ENCODE data around the gene TSNAX. TPM values are rescaled to one million over a fixed set of nuclear protein-coding genes. Genes with fewer than 3 reads are reported as not detected.

TSNAX gene
- total and polyA plus RNA-seq, 2 of the 4 experiments (the other 2 are of a cell fraction), result 19.6 to 60.6 TPM

DNA sequence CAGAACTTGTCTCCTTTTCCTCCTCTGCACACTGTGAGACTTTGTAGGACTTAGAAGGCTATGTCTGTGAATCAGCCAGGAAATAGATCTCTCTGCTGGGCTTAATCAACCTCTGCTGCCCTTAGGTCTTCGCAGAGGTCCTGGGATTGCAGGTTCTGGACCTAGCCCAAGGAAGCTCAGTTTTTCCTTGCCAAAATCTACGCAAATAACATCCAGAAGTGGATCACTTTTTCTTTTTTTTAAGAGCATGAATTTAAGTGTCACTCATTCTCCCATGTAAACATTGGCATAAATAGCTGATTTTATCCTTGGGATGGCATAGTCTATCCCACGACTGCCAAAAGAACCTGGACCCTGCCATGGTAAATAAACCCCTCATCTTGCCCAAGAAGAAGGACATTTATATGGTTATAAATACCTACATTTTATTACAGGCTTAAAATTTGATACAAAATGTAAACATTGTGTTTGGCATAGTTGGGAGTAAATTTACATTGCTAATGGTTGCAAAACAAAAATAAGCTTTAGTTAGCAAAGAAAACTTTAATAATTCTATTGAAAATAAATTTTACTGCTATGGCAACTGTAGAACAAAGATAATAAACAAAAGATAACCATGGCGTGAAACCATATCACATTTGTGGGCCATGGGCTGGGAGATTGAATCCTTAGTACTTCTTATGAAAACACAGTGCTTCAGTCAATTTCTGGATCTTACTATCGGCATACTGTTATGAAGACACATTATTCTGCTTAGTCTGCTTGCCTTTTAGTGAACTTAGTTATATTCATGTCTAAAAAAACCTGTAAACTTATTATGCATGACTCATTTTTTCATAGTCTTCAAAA lies 73.6 kb downstream of the TSNAX start:
- peaks cover 4% of the 10 kb centered on the region; the same call in 1 of the 2 replicates for H3K4me1 ChIP-seq (ENCODE audit: control insufficient read depth, insufficient read depth, low read length)

More for the DNA sequence above, 73.6 kb downstream of the TSNAX start:
- H3K18ac ChIP-seq (ENCODE audit: low read depth, low read length), result no peak overlapping the region
- no peak overlapping the region for H2BK20ac ChIP-seq (ENCODE audit: low read depth, low read length)
- H3K14ac ChIP-seq (replicated peaks; ENCODE audit: low read depth, low read length), result no peak overlapping the region
- H3K23ac ChIP-seq (ENCODE audit: low read depth, low read length), result 0 out of 2 replicates have a peak overlapping the region, but pooled peaks have one; percentile 50
- no peaks in the 10 kb centered on the region for H3K9me3 ChIP-seq (ENCODE audit: control insufficient read depth, insufficient read depth, low read length)
- intact Hi-C loops (cut with micrococcal nuclease), result loop anchor here (5.0 kb wide), 1 partner anchor 185 kb away; no protein-coding TSS in a partner anchor
- no peaks in the 10 kb centered on the region for H3K36me3 ChIP-seq (ENCODE audit: control insufficient read depth, insufficient read depth, low read length)
- peak; percentile 21 for DNase-seq
- no peak overlapping the region for H2AK9ac ChIP-seq (replicated peaks; ENCODE audit: low read depth, low read length, poor library complexity)
- no peak overlapping the region for H3K4ac ChIP-seq (ENCODE audit: low read depth, low read length)
- no peaks in the 10 kb centered on the region for H3K9me1 ChIP-seq (ENCODE audit: insufficient read depth, low read length)
- no peak for ATAC-seq (ENCODE audit: low read depth)
- no peak overlapping the region for H2AFZ ChIP-seq (replicated peaks; ENCODE audit: low read length, poor library complexity)
- H4K8ac ChIP-seq (ENCODE audit: low read depth in 2 of 2, low read length in 2 of 2), result no peak overlapping the region
- H4K91ac ChIP-seq (ENCODE audit: insufficient read depth, low read depth, low read length), result no peak overlapping the region
- peak overlapping the region; percentile 19; the same call in 1 of the 2 replicates for H2BK120ac ChIP-seq (ENCODE audit: low read depth, low read length)
- no peaks in the 10 kb centered on the region for H3K27me3 ChIP-seq (ENCODE audit: control insufficient read depth, insufficient read depth, low read length)
- dilution Hi-C loops (cut with HindIII; ENCODE audit: low sequenced_read_pairs, unreplicated experiment), result no loop called here
- no peak overlapping the region for H2AK5ac ChIP-seq (ENCODE audit: low read depth, low read length)
- H3K27ac ChIP-seq (ENCODE audit: insufficient read depth, low read length), result no peak overlapping the region
- no peak overlapping the region for H3K4me3 ChIP-seq (ENCODE audit: insufficient read depth, low read depth, low read length)
- no peak overlapping the region for H3K56ac ChIP-seq (ENCODE audit: extremely low read depth, insufficient read depth, low read length)
- TF ChIP-seq MAFK (IDR thresholded peaks at IDR 0.05; ENCODE audit: low read depth, low read length) (no peak), RCOR1 (IDR thresholded peaks at IDR 0.05; ENCODE audit: insufficient replicate concordance, low read length) (no peak), ELK1 (IDR thresholded peaks at IDR 0.05; ENCODE audit: borderline replicate concordance, low read depth, low read length) (no peak), MAZ (IDR thresholded peaks at IDR 0.05; ENCODE audit: borderline replicate concordance, low read depth, low read length) (no peak), POLR2A (IDR thresholded peaks at IDR 0.05; ENCODE audit: low read depth, low read length) (no peak), NFE2L2 (IDR thresholded peaks at IDR 0.05; ENCODE audit: low read depth, low read length) (no peak)
- no peaks in the 10 kb centered on the region for H4K20me1 ChIP-seq (ENCODE audit: insufficient read depth, low read length)
- no peak overlapping the region for H3K9ac ChIP-seq (ENCODE audit: low read depth, low read length)
- no peak overlapping the region for H2BK5ac ChIP-seq (ENCODE audit: low read depth, low read length, poor library complexity, severe bottlenecking)
- POLR2A ChIA-PET (ENCODE audit: unreplicated experiment), result interaction anchor here (0.7 kb wide), 1 partner anchor 101 kb away, joined by 3 read pairs; no protein-coding TSS in a partner anchor
- no peak overlapping the region for H4K5ac ChIP-seq (ENCODE audit: low read depth, low read length)
- BruUV-seq (replicated peaks), result no TSS peak
- H3K4me2 ChIP-seq (ENCODE audit: low read depth, low read length), result no peak overlapping the region
- no CpG with 5 or more reads among the region's 5 CpGs for WGBS, 2 experiments (ENCODE audit: extremely low coverage in 2 of 2, insufficient read length in 1 of 2)
- no peak overlapping the region for H2BK15ac ChIP-seq (ENCODE audit: low read depth, low read length)
- CTCF ChIA-PET, result no interaction called here
- no peaks in the 10 kb centered on the region for H3K79me1 ChIP-seq (ENCODE audit: low read depth in 1 of 2, low read length in 2 of 2)
- in situ Hi-C loops (cut with MboI; ENCODE audit: low sequenced_read_pairs), result no loop called here

All from IMR-90 (cell line).